SK-N-SH (cell line): ENCODE measurements around the gene ANAPC2. TPM values are rescaled to one million over a fixed set of nuclear protein-coding genes. Genes with fewer than 3 reads are reported as not detected.
A peak's percentile ranks its signal among the peaks of the same experiment; 100 is the strongest.

Source experiments
- CTCF ChIA-PET: fragments of 300-600, 350-600 bp; formaldehyde crosslinking; extraction: SDS; loops from one replicate; lab custom pipeline; 2021; lab: Yijun Ruan, JAX
- POLR2A ChIA-PET: fragments of 350-600 bp; sonication (Branson Sonifier 250); formaldehyde crosslinking; extraction: SDS; loops from one replicate; lab custom pipeline; 2020; ENCODE audit warnings: antibody characterized with exemption, inconsistent platforms; lab: Yijun Ruan, JAX
- DNase-seq: peaks from one replicate; pipeline ENCODE4 v3.0.0; 2012
- H2AFZ ChIP-seq: fragments of 200-600 bp; sonication (generic); 2 replicates; pipeline ENCODE4 v1.8.1; 2016; ENCODE audit warnings: antibody characterized with exemption, mild to moderate bottlenecking, low read depth
- H3F3A ChIP-seq: fragments of 200-600 bp; sonication (generic); replicated peaks from 2 replicates; pipeline ENCODE3; 2016; ENCODE audit warnings: antibody characterized with exemption, mild to moderate bottlenecking; ENCODE audit not compliant: insufficient read depth
- H3K27ac ChIP-seq, 2 experiments: fragments of 200-500 bp in 1 of 2; fragments of 200-600 bp in 1 of 2; sonication (Bioruptor generic) in 1 of 2; sonication (generic), shearing (Covaris generic) in 1 of 2; 2 replicates each; pipeline versions ENCODE4 v1.5.1 to v1.6.1; 2014 to 2016; ENCODE audit warnings: low read depth in 2 of 2, inconsistent platforms in 1 of 2, low read length in 1 of 2, mild to moderate bottlenecking in 1 of 2, mixed read lengths in 1 of 2
- H3K27me3 ChIP-seq: fragments of 200-600 bp; sonication (generic), shearing (Covaris generic); 2 replicates; pipeline ENCODE4 v1.6.1; 2016; ENCODE audit warnings: mixed run types; ENCODE audit not compliant: insufficient read depth
- H3K36me3 ChIP-seq, 2 experiments: fragments of 200-500 bp in 1 of 2; fragments of 200-600 bp in 1 of 2; sonication (Bioruptor generic) in 1 of 2; sonication (generic) in 1 of 2; replicated peaks in 1 of 2; 2 replicates each; pipeline versions ENCODE3 to v1.5.1; 2014 to 2016; ENCODE audit warnings: low read length in 1 of 2, mild to moderate bottlenecking in 1 of 2; ENCODE audit not compliant: insufficient read depth in 2 of 2, control insufficient read depth in 1 of 2
- H3K4me1 ChIP-seq, 2 experiments: fragments of 200-500 bp in 1 of 2; fragments of 200-600 bp in 1 of 2; sonication (Bioruptor generic) in 1 of 2; sonication (generic), shearing (Covaris generic) in 1 of 2; 2 replicates each; pipeline versions ENCODE4 v1.5.1 to v1.6.1; 2014 to 2016; ENCODE audit warnings: low read depth in 1 of 2, low read length in 1 of 2, mixed run types in 1 of 2; ENCODE audit not compliant: insufficient read depth in 2 of 2, control insufficient read depth in 1 of 2
- H3K4me2 ChIP-seq: fragments of 200-600 bp; sonication (generic), shearing (Covaris generic); 2 replicates; pipeline ENCODE4 v1.6.1; 2017; ENCODE audit warnings: mixed run types
- H3K4me3 ChIP-seq, 2 experiments: fragments of 200-500 bp in 1 of 2; fragments of 200-600 bp in 1 of 2; sonication (Bioruptor generic) in 1 of 2; sonication (generic), shearing (Covaris generic) in 1 of 2; 2 replicates each; pipeline versions ENCODE4 v1.5.1 to v1.8.1; 2014 to 2016; ENCODE audit warnings: low read depth in 2 of 2, inconsistent platforms in 1 of 2, low read length in 1 of 2, mild to moderate bottlenecking in 1 of 2, mixed read lengths in 1 of 2, moderate library complexity in 1 of 2
- H3K79me2 ChIP-seq: fragments of 200-600 bp; sonication (generic); 2 replicates; pipeline ENCODE4 v1.8.1; 2017; ENCODE audit warnings: mild to moderate bottlenecking; ENCODE audit not compliant: insufficient read depth
- H3K9ac ChIP-seq: fragments of 200-600 bp; sonication (generic); 2 replicates; pipeline ENCODE4 v1.6.1; 2017; ENCODE audit warnings: mixed run types
- H3K9me2 ChIP-seq: fragments of 200-600 bp; sonication (generic); 2 replicates; pipeline ENCODE4 v1.6.1; 2017; ENCODE audit warnings: mixed run types
- H3K9me3 ChIP-seq: fragments of 200-600 bp; sonication (generic); 2 replicates; pipeline ENCODE4 v1.6.1; 2017; ENCODE audit warnings: mixed run types, mild to moderate bottlenecking, moderate library complexity
- H4K20me1 ChIP-seq: fragments of 200-600 bp; sonication (generic); 2 replicates; pipeline ENCODE4 v1.6.1; 2017; ENCODE audit warnings: mild to moderate bottlenecking, mixed run types; ENCODE audit not compliant: insufficient read depth
- CHD2 ChIP-seq: fragments of 150-350 bp; IDR thresholded peaks from 2 replicates; pipeline ENCODE4 v1.6.1; 2018; ENCODE audit warnings: low read length; ENCODE audit not compliant: partially characterized antibody
- ELF1 ChIP-seq: IDR thresholded peaks from 2 replicates; pipeline ENCODE4 v1.4.0; 2012
- EP300 ChIP-seq, 2 experiments: IDR thresholded peaks; 2 replicates each; pipeline versions ENCODE4 v1.4.0 to v1.6.1; 2012; ENCODE audit warnings: borderline replicate concordance in 1 of 2, low read depth in 1 of 2, low read length in 1 of 2
- EZH2phosphoT487 ChIP-seq: fragments of 200-600 bp; sonication (generic); IDR thresholded peaks from 2 replicates; pipeline ENCODE4 v1.6.1; 2017; ENCODE audit warnings: low read depth, mixed run types, mild to moderate bottlenecking, antibody characterized with exemption, moderate library complexity, borderline replicate concordance
- FOSL2 ChIP-seq: IDR thresholded peaks from 2 replicates; pipeline ENCODE4 v1.4.0; 2012; ENCODE audit warnings: low read depth, mild to moderate bottlenecking, moderate library complexity, borderline replicate concordance
- FOXJ3 ChIP-seq: sonication (generic); formaldehyde crosslinking; IDR thresholded peaks from 2 replicates; pipeline ENCODE4 v1.5.1; 2020; ENCODE audit warnings: mild to moderate bottlenecking, missing genetic modification reagents
- GATA2 ChIP-seq: sonication (generic); formaldehyde crosslinking; IDR thresholded peaks from 2 replicates; pipeline ENCODE4 v1.5.0; 2020; ENCODE audit warnings: mild to moderate bottlenecking, missing genetic modification reagents
- JUND ChIP-seq: IDR thresholded peaks from 2 replicates; pipeline ENCODE4 v1.4.0; 2012
- MEF2A ChIP-seq: IDR thresholded peaks from 2 replicates; pipeline ENCODE4 v1.4.0; 2012; ENCODE audit warnings: low read depth, borderline replicate concordance
- NFIC ChIP-seq: IDR thresholded peaks from 2 replicates; pipeline ENCODE4 v1.4.0; 2012; ENCODE audit warnings: borderline replicate concordance
- NRF1 ChIP-seq: IDR thresholded peaks from 2 replicates; pipeline ENCODE4 v1.6.1; 2012; ENCODE audit warnings: low read depth, mild to moderate bottlenecking, low read length
- RAD21 ChIP-seq: IDR thresholded peaks from 2 replicates; pipeline ENCODE4 v1.6.1; 2012; ENCODE audit warnings: mild to moderate bottlenecking, low read length
- RFX5 ChIP-seq: IDR thresholded peaks from 2 replicates; pipeline ENCODE4 v1.6.1; 2012; ENCODE audit warnings: mild to moderate bottlenecking, improper control_type of control experiment, low read length
- RXRA ChIP-seq: IDR thresholded peaks from 2 replicates; pipeline ENCODE4 v1.4.0; 2012; ENCODE audit warnings: low read depth, mild to moderate bottlenecking, borderline replicate concordance
- SIN3A ChIP-seq: IDR thresholded peaks from 2 replicates; pipeline ENCODE4 v1.6.1; 2012; ENCODE audit warnings: low read depth, mild to moderate bottlenecking, low read length, moderate library complexity, borderline replicate concordance
- SMC3 ChIP-seq: IDR thresholded peaks from 2 replicates; pipeline ENCODE4 v1.6.1; 2012; ENCODE audit warnings: low read depth, low read length, improper control_type of control experiment
- TAF1 ChIP-seq: IDR thresholded peaks from 2 replicates; pipeline ENCODE4 v1.6.1; 2012; ENCODE audit warnings: low read depth, mild to moderate bottlenecking, low read length, moderate library complexity, borderline replicate concordance
- TCF12 ChIP-seq: IDR thresholded peaks from 2 replicates; pipeline ENCODE4 v1.4.0; 2012
- TEAD4 ChIP-seq: IDR thresholded peaks from 2 replicates; pipeline ENCODE4 v1.4.0; 2012; ENCODE audit warnings: mild to moderate bottlenecking, borderline replicate concordance; ENCODE audit not compliant: insufficient read depth
- USF2 ChIP-seq: fragments of 150-350 bp; IDR thresholded peaks from 2 replicates; pipeline ENCODE4 v1.6.1; 2017; ENCODE audit warnings: antibody characterized with exemption, low read length, low read depth, borderline replicate concordance
- YY1 ChIP-seq: IDR thresholded peaks from 2 replicates; pipeline ENCODE4 v1.4.0; 2012; ENCODE audit warnings: low read depth, mild to moderate bottlenecking
- WGBS: methylation state at CpG from one replicate; pipeline ENCODE4 v1.1.6; 2017; ENCODE audit warnings: low lambda C conversion rate; 5-methylcytosine and 5-hydroxymethylcytosine counted together
- polyA plus RNA-seq, 3 experiments: library from polyadenylated mRNA; depleted of rRNA; stranded (reverse); fragments of >200 nt; gene quantifications; 2 replicates each; pipeline ENCODE4 v1.2.3, GENCODE V29; 2012
- TF ChIP-seq, protein P1 (sequence below): IDR thresholded peaks from 2 replicates; pipeline ENCODE4 v1.4.0; 2012; ENCODE audit warnings: low read depth
- TF ChIP-seq, protein P2 (sequence below): IDR thresholded peaks from 2 replicates; pipeline ENCODE4; 2012
- TF ChIP-seq, protein P3 (sequence below): IDR thresholded peaks from 2 replicates; pipeline ENCODE4 v1.4.0; 2012; ENCODE audit warnings: low read depth, borderline replicate concordance
- TF ChIP-seq, protein P4 (sequence below): IDR thresholded peaks from 2 replicates; pipeline ENCODE4 v1.6.1; 2012; ENCODE audit warnings: mild to moderate bottlenecking, low read depth, low read length, moderate library complexity

ANAPC2 gene
- 35.1 and 37.7 TPM in 2 replicates for polyA plus RNA-seq (2012; rRNA removed)
- polyA plus RNA-seq (2012; cell fraction: cytosol; rRNA removed), result 8.3 and 13.2 TPM in 2 replicates
- polyA plus RNA-seq (2012; cell fraction: nucleus; rRNA removed), result 195 and 222 TPM in 2 replicates

GRCh38 chr9:137188490-137189296, at the start of gene ANAPC2, which contains the start of gene SSNA1:
Gene ANAPC2 (minus strand): TSS chr9:137188560. CDS start chr9:137188532, 28 bp downstream.
Gene SSNA1 (plus strand): TSS chr9:137188676. CDS start chr9:137188727, 51 bp downstream.
- peaks cover 16% of the 10 kb centered on the region for H3F3A ChIP-seq
- peak within 1 kb of the TSS; percentile 91 to 95 for H3K27ac ChIP-seq
- H3K9ac ChIP-seq, result peak within 1 kb of the TSS; percentile 85
- no peaks in the 10 kb centered on the region for H3K9me2 ChIP-seq
- peaks cover 12 to 33% of the 10 kb centered on the region in 2 experiments; a peak in 3 of 4 replicates for H3K4me1 ChIP-seq
- H3K4me2 ChIP-seq, result peak within 1 kb of the TSS; percentile 99
- H3K36me3 ChIP-seq, result peaks cover 3 to 41% of the 10 kb centered on the region in 2 experiments
- H3K4me3 ChIP-seq, result peak within 1 kb of the TSS; percentile 71 to 84
- no peaks in the 10 kb centered on the region for H3K27me3 ChIP-seq
- H3K9me3 ChIP-seq, result no peaks in the 10 kb centered on the region
- ChIA-PET CTCF (interaction anchor here (0.6 to 3.5 kb wide), 22 partner anchors 9 to 517 kb away, joined by 3 to 24 read pairs (median 4); partner anchors contain the start of genes CYSRT1, LRRC26, NDOR1 and RNF224), POLR2A (interaction anchor here (0.6 to 2.7 kb wide), 12 partner anchors 8 to 62 kb away, joined by 3 to 20 read pairs (median 6); partner anchors contain the start of genes GRIN1, LRRC26, NDOR1 and RNF208)
- 0 out of 2 replicates have a peak within 1 kb of the TSS, but pooled peaks have one; percentile 65 for H2AFZ ChIP-seq
- peaks cover 61% of the 10 kb centered on the region for H3K79me2 ChIP-seq
- peak; percentile 99 for DNase-seq
- WGBS, result under 1% methylated on average over 39 of the region's 98 CpGs
- peaks cover 31% of the 10 kb centered on the region for H4K20me1 ChIP-seq
- TF ChIP-seq TEAD4 (no peak), JUND (no peak), TAF1 (peak; percentile 81), USF2 (no peak), GATA2 (CRISPR knock-in tag) (0 out of 2 replicates have a peak, but pooled peaks have one; percentile 25), TCF12 (no peak), ELF1 (peak; percentile 85), FOXJ3 (CRISPR knock-in tag) (0 out of 2 replicates have a peak, but pooled peaks have one; percentile 40), SMC3 (peak; percentile 35), NRF1 (peak; percentile 87), EZH2phosphoT487 (no peak), RXRA (no peak), EP300 (IDR thresholded peaks at IDR 0.05; ENCODE audit: borderline replicate concordance in 1 of 2, low read depth in 1 of 2, low read length in 1 of 2) (no peak; a peak in 1 of 4 replicates), RAD21 (peak; percentile 53), MEF2A (no peak), RFX5 (no peak), YY1 (peak; percentile 83), NFIC (peak; percentile 33; the same call in 1 of the 2 replicates), CHD2 (peak; percentile 86), SIN3A (peak; percentile 95; the same call in 1 of the 2 replicates), FOSL2 (no peak)
- TF ChIP-seq, protein P1, sequence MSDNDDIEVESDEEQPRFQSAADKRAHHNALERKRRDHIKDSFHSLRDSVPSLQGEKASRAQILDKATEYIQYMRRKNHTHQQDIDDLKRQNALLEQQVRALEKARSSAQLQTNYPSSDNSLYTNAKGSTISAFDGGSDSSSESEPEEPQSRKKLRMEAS, result peak; percentile 52; the same call in 1 of the 2 replicates
- TF ChIP-seq, protein P2, sequence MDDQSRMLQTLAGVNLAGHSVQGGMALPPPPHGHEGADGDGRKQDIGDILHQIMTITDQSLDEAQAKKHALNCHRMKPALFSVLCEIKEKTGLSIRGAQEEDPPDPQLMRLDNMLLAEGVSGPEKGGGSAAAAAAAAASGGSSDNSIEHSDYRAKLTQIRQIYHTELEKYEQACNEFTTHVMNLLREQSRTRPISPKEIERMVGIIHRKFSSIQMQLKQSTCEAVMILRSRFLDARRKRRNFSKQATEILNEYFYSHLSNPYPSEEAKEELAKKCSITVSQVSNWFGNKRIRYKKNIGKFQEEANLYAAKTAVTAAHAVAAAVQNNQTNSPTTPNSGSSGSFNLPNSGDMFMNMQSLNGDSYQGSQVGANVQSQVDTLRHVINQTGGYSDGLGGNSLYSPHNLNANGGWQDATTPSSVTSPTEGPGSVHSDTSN, result no peak; the same call in 1 of the 2 replicates
- TF ChIP-seq, protein P3, sequence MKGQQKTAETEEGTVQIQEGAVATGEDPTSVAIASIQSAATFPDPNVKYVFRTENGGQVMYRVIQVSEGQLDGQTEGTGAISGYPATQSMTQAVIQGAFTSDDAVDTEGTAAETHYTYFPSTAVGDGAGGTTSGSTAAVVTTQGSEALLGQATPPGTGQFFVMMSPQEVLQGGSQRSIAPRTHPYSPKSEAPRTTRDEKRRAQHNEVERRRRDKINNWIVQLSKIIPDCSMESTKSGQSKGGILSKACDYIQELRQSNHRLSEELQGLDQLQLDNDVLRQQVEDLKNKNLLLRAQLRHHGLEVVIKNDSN, result no peak
- TF ChIP-seq, protein P4, sequence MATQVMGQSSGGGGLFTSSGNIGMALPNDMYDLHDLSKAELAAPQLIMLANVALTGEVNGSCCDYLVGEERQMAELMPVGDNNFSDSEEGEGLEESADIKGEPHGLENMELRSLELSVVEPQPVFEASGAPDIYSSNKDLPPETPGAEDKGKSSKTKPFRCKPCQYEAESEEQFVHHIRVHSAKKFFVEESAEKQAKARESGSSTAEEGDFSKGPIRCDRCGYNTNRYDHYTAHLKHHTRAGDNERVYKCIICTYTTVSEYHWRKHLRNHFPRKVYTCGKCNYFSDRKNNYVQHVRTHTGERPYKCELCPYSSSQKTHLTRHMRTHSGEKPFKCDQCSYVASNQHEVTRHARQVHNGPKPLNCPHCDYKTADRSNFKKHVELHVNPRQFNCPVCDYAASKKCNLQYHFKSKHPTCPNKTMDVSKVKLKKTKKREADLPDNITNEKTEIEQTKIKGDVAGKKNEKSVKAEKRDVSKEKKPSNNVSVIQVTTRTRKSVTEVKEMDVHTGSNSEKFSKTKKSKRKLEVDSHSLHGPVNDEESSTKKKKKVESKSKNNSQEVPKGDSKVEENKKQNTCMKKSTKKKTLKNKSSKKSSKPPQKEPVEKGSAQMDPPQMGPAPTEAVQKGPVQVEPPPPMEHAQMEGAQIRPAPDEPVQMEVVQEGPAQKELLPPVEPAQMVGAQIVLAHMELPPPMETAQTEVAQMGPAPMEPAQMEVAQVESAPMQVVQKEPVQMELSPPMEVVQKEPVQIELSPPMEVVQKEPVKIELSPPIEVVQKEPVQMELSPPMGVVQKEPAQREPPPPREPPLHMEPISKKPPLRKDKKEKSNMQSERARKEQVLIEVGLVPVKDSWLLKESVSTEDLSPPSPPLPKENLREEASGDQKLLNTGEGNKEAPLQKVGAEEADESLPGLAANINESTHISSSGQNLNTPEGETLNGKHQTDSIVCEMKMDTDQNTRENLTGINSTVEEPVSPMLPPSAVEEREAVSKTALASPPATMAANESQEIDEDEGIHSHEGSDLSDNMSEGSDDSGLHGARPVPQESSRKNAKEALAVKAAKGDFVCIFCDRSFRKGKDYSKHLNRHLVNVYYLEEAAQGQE, result peak; percentile 68
